Right cardiac atrium (tissue), 5 donors: Measurements from ENCODE around the gene TNFRSF12A. TPM values are rescaled to one million over a fixed set of nuclear protein-coding genes. Genes with fewer than 3 reads are reported as not detected.
"Not testable (repeated sequence)": the region's sequence is repeated elsewhere in the genome, so short reads cannot be mapped to it uniquely, and the experiment has no call there.

ENCODE experiments used
- ATAC-seq, 2 donors: fragments of 200-7000 bp; cut with Tn5 transposase; one replicate each; pipeline versions ENCODE4 v1.8.0 to v1.9.1; 2020; ENCODE audit warnings: moderate library complexity in 2 of 2, mild to moderate bottlenecking in 1 of 2
- DNase-seq, 3 donors: peaks; one replicate each; pipeline ENCODE4 v3.0.0-alpha.2; 2020
- H3K27ac ChIP-seq: one replicate; pipeline ENCODE4 v1.5.1; 2013; ENCODE audit warnings: mild to moderate bottlenecking, low read length, control low read depth, moderate library complexity
- H3K27me3 ChIP-seq: one replicate; pipeline ENCODE4 v1.6.1; 2013; ENCODE audit not compliant: control insufficient read depth, insufficient read depth
- H3K4me1 ChIP-seq: one replicate; pipeline ENCODE4 v1.6.1; 2013; ENCODE audit warnings: low read length; ENCODE audit not compliant: control insufficient read depth, insufficient read depth
- H3K4me3 ChIP-seq: one replicate; pipeline ENCODE4 v1.5.1; 2013; ENCODE audit warnings: low read length, control low read depth
- H3K9me3 ChIP-seq: one replicate; pipeline ENCODE4 v1.6.1; 2013; ENCODE audit warnings: low read length; ENCODE audit not compliant: control insufficient read depth
- WGBS: extraction: QIAGEN DNeasy Blood & Tissue Kit; methylation state at CpG from one replicate; pipeline ENCODE4 v1.1.7; 2013; 5-methylcytosine and 5-hydroxymethylcytosine counted together
- intact Hi-C, 4 donors: fragments of 100-400 bp; cut with DNase I; formaldehyde crosslinking; loops; one replicate each; pipeline versions ENCODE4 v1.11.0 to v1.14.0; 2022 to 2023
- polyA plus RNA-seq: library from polyadenylated mRNA; stranded (reverse); fragments of 200-250 nt; gene quantifications from one replicate; pipeline ENCODE4 v1.2.3, GENCODE V29; 2013
- total RNA-seq, 4 donors: library from RNA; stranded (reverse); fragmentation: NEBNext Ultra II Directional; extraction: Animal tissue kit (Norgen Biotek cat#: 25700); gene quantifications; one replicate each; pipeline ENCODE4 v1.2.1, GENCODE V29; 2021
- donor health status: healthy with polysubstance abuse.
- donor health status: DM: no; HTN: yes; CAD: no.
- donor health status: DM: no; HTN: no; CAD: no.
- donor health status: DM: no; HTN: yes; CAD: no; lungs with severe emphysema.
- donor health status: DM: yes; HTN: yes; CAD: no.

The TNFRSF12A gene
- total and polyA plus RNA-seq, 5 donors: 13.8 to 94.7 (median 40.2) TPM

- 91% methylated on average over 6 of the region's 6 CpGs for WGBS
- no peaks in the 10 kb centered on the region for H3K4me1 ChIP-seq
- H3K4me3 ChIP-seq: no peak overlapping the region
- H3K27me3 ChIP-seq: no peaks in the 10 kb centered on the region
- ATAC-seq (no peak), DNase-seq (no peak)
- intact Hi-C loops: no loop called here
- no peaks in the 10 kb centered on the region for H3K9me3 ChIP-seq
- H3K27ac ChIP-seq: no peak overlapping the region
These were observed 24.5 kb downstream of the TNFRSF12A start for GRCh38 chr16:3044708-3045107.

GRCh38 chr16:3045758-3046640, 25.8 kb downstream of the TNFRSF12A start, which contains the start of gene MMP25:
Gene MMP25 (plus strand): TSS chr16:3046561. CDS start chr16:3046918, 357 bp downstream.
- under 1% methylated on average over 86 of the region's 86 CpGs for WGBS
- Histone ChIP-seq H3K4me3 (peak within 1 kb of the TSS; percentile 33), H3K4me1 (no peaks in the 10 kb centered on the region), H3K9me3 (no peaks in the 10 kb centered on the region), H3K27me3 (no peaks in the 10 kb centered on the region), H3K27ac (no peak within 1 kb of the TSS)
- intact Hi-C loops: no loop called here
- DNase-seq: peak in 1 of 3 donors; percentile 58
- peak; percentile 34 to 51 for ATAC-seq

DNA sequence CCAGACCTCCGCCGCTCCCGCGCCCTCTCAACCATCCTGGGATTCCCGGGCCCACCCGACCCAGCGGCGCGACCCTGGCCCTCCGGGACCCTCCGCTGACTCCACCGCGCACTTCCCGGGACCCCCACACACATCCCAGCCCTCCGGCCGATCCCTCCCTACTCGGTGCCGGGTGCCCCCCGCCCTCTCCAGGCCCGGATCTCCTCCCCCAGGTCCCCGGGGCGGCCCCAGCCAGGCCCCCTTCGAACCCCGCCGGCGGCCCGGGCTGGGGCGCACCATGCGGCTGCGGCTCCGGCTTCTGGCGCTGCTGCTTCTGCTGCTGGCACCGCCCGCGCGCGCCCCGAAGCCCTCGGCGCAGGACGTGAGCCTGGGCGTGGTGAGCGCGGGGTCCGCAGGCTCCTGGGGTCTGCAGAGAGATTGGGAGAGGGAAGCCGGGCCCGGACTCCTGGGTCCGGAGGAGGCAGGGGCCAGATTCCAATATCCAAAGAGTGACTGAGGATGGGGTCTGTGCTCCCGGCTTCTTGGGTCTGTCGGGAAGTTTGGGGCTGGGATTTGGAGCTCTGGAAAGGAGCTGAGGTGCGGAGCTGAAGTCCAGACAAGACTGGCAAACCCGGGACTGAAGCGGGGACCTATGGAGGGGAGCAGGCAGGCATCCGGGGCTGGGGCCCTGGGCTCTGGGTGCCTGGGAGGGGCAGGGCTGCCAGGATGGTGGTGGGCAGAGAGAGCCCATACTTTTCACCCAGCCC, 26.6 kb downstream of the TNFRSF12A start:
- H3K4me1 ChIP-seq: no peaks in the 10 kb centered on the region
- no peaks in the 10 kb centered on the region for H3K27me3 ChIP-seq
- no peaks in the 10 kb centered on the region for H3K9me3 ChIP-seq
- H3K27ac ChIP-seq: no peak overlapping the region
- intact Hi-C loops: no loop called here
- WGBS: 2% methylated on average over 54 of the region's 54 CpGs
- peak overlapping the region; percentile 33 for H3K4me3 ChIP-seq
- DNase-seq (peak in 1 of 3 donors; percentile 43), ATAC-seq (peak in 1 of 2 donors; percentile 4)

DNA sequence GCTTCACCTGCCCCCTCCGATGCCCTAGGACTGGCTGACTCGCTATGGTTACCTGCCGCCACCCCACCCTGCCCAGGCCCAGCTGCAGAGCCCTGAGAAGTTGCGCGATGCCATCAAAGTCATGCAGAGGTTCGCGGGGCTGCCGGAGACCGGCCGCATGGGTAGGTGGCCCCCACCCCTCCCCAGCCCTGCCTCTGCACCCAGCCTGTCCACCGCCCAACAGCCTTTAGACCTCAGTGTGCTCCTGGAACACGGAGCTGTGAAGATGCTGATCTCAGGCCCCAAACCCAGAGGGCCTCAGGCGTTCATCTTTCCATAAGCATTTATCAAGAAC, 27.2 kb downstream of the TNFRSF12A start:
- Histone ChIP-seq H3K4me3 (no peak overlapping the region), H3K4me1 (no peaks in the 10 kb centered on the region), H3K9me3 (no peaks in the 10 kb centered on the region), H3K27ac (no peak overlapping the region), H3K27me3 (no peaks in the 10 kb centered on the region)
- intact Hi-C loops: no loop called here
- ATAC-seq (no peak), DNase-seq (peak in 1 of 3 donors; percentile 42)
- WGBS: 19% methylated on average over 13 of the region's 13 CpGs

DNA sequence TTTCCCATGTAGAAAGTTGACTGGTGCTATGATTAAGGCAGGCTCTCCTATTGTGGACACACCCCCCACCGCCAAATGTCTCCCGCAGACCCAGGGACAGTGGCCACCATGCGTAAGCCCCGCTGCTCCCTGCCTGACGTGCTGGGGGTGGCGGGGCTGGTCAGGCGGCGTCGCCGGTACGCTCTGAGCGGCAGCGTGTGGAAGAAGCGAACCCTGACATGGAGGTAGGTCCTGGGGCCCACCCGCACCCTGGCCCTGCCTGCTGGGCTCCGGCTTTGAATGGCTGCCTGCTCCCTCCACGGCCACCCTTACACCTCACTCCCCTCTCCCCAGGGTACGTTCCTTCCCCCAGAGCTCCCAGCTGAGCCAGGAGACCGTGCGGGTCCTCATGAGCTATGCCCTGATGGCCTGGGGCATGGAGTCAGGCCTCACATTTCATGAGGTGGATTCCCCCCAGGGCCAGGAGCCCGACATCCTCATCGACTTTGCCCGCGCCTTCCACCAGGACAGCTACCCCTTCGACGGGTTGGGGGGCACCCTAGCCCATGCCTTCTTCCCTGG, 29.8 kb downstream of the TNFRSF12A start:
- peak in 1 of 3 donors; percentile 56 for DNase-seq
- no peak for ATAC-seq
- Histone ChIP-seq H3K27ac (no peak overlapping the region), H3K9me3 (no peaks in the 10 kb centered on the region), H3K4me1 (no peaks in the 10 kb centered on the region), H3K27me3 (no peaks in the 10 kb centered on the region), H3K4me3 (no peak overlapping the region)
- intact Hi-C loops: no loop called here
- 82% methylated on average over 26 of the region's 26 CpGs for WGBS

GRCh38 chr16:3050487-3050886, 30.3 kb downstream of the TNFRSF12A start:
- WGBS: 75% methylated on average over 5 of the region's 5 CpGs

DNA sequence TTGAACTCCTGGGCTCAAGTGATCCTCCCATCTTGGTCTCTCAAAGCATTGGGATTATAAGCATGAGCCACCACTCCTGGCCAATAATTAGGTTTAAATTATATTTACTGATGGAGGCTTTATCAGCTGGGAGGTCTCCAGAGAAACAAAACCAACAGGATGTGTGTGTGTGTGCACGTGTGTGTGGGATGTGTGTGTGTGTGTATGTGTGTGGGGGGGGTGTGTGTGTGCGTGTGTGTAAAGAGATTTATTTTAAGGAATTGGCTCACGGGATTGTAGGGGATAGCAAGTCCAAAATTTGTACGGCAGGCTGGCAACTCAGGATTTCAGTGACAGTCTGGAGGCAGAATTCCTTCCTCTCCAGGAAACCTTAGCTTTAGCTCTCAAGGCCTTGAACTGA, 30.8 kb downstream of the TNFRSF12A start:
- Histone ChIP-seq H3K4me1 (no peaks in the 10 kb centered on the region), H3K9me3 (no peaks in the 10 kb centered on the region), H3K27me3 (no peaks in the 10 kb centered on the region), H3K4me3 (no peak overlapping the region), H3K27ac (no peak overlapping the region)
- ATAC-seq (no peak), DNase-seq (peak in 1 of 3 donors; percentile 1)
- 23% methylated on average over 4 of the region's 4 CpGs for WGBS
- intact Hi-C loops: no loop called here

More at GRCh38 chr16:3050487-3050886, 30.3 kb downstream of the TNFRSF12A start:
- Histone ChIP-seq H3K27ac (no peak overlapping the region), H3K9me3 (no peaks in the 10 kb centered on the region), H3K4me1 (no peaks in the 10 kb centered on the region), H3K4me3 (no peak overlapping the region), H3K27me3 (no peaks in the 10 kb centered on the region)
- ATAC-seq (no peak), DNase-seq (no peak)
- intact Hi-C loops: no loop called here

DNA sequence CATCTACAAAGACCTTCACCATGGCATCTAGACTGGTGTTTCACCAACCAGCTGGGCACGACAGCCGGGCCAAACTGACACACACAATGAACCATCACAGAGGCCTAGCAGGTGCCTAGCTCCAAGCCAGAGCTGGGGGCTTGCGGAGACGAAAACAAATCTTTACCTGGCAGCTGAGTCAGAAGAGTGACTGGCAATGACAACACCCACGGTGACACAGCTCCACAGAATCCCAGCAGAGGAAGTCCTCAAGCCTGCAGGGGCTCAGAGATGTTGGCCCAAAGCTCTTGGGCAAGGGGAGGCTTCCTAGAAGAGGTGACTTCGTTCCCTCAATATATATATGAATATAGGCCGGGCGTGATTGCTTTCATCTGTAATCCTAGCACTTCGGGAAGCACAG, 31.3 kb downstream of the TNFRSF12A start:
- 79% methylated on average over 9 of the region's 9 CpGs for WGBS
- Histone ChIP-seq H3K9me3 (no peaks in the 10 kb centered on the region), H3K4me3 (no peak overlapping the region), H3K4me1 (no peaks in the 10 kb centered on the region), H3K27me3 (no peaks in the 10 kb centered on the region), H3K27ac (no peak overlapping the region)
- intact Hi-C loops: no loop called here
- DNase-seq (peak in 1 of 3 donors; percentile 38), ATAC-seq (no peak)

DNA sequence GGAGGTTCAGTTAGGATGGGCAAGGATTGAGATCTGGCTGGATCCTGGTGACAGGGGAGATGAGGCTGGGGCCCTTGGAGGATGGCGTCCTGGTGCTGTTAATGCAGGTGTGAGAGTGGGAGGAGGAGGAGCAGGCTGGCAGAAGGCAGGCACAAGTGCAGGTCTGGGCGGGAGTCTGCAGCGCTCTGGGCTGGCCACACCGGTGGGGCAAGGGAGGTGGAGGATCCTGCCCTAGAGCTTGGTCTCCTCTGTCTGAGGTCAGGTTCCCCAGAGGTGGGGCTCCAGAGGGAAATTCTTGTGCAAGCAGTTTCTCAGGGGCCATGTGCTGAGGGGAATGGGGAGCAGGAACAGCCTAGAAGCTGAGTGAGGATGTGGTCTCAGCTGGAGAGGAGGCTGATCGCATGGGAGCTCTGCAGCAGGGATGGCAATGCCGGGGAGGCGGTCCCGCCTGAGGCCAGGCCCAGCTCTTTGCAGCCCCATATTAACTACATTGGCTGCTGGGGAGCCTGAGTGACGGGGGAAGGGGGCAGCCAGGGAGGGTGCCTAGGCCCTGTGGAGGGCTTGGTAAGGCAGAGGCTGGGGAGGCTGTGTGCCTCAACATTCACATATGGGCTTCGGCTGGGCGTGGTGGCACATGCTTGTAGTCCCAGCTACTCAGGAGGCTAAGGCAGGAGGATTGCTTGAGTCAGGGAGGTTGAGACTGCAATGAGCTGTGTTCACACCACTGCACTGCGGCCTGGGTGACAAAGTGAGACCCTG, 32.6 kb downstream of the TNFRSF12A start:
- 82% methylated on average over 11 of the region's 12 CpGs for WGBS
- H3K4me1 ChIP-seq, H3K9me3 ChIP-seq, H3K27ac ChIP-seq, intact Hi-C loops, H3K4me3 ChIP-seq, ATAC-seq, H3K27me3 ChIP-seq: not testable (repeated sequence)
- DNase-seq: peak in 1 of 3 donors; percentile 16

DNA sequence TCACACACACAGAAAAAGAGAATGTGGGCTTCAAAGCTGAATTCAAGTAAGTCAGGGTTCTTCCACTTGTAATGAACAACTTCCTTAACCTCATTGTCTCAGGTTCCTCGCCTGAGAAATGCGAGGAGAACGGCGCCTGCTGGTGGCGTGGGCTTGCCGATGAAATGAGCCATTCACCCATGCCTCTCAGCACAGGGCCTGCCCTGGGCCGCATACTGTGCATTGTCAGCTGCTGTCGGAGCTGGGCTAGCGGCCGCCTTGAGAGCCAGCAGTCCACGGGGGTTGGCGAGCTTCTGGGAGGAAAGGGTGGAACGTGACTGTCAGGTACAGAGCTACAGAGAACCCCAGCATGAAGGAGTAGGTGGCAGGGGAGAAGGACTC, 33.2 kb downstream of the TNFRSF12A start:
- 85% methylated on average over 13 of the region's 13 CpGs for WGBS
- H3K4me3 ChIP-seq, H3K27me3 ChIP-seq, H3K4me1 ChIP-seq, H3K9me3 ChIP-seq, H3K27ac ChIP-seq, intact Hi-C loops, ATAC-seq: not testable (repeated sequence)
- peak in 1 of 3 donors; percentile 42 for DNase-seq
